NCI-H1436 (cell line): ENCODE measurements around the gene PLXNB3.

ENCODE experiments used
- DNase-seq: peaks from one replicate; lab custom pipeline; 2025; lab: John Stamatoyannopoulos, UW

Gene PLXNB3

DNA sequence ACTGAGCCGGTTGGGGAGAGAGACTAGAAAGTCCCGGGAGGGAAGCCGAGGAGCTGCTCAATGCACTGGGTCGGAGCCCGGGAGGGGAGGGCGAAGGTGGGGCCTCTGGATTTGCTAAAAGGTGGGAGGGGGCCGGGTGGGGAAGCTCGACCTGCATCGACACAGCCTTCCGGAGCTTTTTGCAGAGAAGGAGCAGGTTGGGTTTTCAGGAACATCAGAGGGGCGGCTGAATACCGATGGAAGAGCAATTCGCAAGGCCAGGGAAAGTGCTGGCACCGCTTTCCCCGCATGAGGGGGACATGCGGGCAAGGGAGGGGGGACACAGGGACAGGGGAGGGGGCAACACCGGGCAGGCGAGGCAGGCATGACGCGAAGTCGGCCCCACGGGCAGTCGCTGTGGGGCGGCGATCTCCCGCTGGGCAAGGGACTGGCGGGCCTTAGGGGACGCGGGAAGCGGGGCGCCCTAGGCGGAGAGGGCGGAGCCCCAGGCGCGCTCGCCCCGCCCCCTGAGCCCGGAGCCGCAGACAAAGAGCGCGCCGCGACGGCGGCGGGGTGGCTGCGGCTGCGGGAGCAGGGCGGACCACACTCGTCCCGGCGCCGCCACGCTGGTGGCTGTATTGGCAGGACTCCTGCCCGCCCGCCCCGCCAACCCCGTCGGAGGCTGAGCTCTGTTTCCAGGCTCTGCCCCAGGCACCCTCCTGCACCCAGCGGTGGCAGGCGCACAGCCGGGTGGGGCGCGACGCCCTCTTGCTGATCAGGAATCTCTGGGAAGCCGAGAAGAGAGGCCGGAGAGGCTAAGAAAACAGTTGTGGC, 54.7 kb downstream of the PLXNB3 start:
- peak; percentile 68 for DNase-seq

DNA sequence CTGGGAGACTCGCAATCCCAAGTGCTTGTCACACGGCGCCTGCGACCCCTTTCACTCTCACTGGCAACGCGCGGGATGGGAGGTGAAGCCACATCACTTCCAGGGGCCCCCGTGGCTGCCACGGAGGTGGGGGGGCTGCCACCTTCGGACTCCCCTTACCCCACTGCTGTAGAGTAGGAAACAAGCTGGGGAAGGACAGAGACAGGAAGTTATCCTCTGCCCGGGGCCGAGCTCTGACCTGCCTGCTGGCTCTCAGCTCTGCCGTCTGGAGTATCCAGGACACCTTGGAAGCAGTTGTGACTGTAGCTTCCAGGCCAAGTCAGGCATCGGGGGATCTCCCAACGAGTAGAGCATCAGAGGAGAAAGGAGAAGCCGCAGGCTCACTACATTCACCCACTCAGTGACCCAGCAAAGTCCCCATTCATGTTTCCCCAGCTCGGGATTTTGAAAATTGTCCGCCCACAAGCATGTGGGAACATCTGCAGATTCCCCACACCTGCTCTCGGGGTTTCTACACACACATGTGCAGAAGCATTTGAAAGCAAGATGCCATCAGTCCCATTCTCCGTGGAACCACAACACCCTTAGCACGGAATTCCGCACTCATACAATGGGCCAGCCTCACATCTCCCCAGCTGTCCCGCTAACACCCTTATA, 55.5 kb downstream of the PLXNB3 start:
- no peak for DNase-seq

DNA sequence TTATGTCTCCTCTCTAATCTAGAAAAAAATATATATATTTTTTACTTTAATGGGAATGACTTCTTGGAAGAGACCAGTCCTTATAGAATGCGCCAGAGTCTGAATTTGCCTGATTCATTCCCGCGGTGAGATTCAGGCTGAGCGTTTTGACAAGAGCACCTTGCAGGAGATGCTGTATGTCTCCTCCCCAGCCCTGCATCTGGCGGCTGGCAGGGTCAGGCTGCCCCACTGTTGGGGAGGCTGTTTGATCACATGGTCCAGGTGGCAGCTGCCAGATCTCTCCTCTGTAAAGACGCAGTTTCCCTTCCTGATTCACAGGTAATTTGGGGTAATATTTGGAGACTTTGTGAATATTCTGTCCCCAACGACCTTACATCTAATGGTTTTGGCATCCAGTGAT, 56.6 kb downstream of the PLXNB3 start:
- no peak for DNase-seq

DNA sequence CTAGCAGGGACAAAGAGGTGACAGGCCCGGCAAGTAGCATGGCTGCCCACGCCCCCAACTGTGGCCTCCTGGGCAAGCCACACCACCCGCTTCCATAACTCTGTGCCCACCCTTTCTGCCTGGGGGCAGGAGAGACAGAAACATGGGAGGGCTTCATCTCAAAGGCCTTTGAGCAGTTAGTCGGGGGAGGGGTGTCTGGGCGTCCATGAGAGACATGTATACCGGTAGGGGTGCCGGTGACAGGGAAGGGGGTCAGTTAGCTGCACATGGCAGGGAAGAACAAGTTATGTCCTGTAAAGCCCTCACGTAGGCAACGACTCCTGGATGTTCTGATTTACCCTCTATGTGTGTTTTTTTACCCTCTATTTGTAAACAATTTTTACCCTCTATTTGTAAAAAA, 57.0 kb downstream of the PLXNB3 start:
- DNase-seq = no peak

DNA sequence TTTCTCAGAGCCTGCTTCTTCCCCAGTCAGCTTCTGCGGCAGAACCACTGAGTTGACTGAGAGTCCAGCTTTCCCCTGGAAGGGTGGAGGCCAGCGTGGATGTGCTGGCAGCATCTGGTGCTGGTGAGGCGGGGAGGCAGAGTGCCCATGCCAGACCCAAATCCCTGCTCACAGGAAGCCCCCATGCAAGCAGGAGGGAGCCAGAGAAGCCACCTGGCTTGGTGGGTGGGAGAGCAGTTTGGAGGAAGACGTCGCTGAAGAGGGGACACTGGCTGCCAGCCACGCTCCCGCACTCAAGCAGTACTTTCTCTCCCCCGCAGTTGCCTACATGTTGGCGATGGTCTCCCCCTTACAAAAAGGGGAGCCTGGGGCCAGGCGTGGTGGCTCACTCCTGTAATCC, 60.3 kb downstream of the PLXNB3 start:
- DNase-seq = no peak

DNA sequence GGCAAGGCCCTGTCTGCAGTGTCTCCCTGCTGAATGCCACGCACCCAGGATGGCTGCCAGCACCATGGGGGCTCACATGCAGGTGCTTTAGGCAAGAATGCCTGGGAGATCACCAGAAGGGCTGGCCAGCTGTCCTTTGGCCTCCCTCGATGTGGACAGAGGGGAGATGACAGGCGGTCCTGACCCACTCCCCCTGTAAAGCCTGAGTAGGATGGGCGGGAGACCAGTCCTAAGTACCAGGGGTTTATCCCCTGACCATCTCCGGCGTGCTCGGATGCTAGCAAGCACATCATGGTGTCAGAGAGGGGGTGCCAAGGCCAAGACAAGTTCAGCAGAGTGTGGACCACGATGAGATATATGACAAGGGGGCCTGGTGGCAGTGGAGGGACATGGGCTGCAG, 61.0 kb downstream of the PLXNB3 start:
- DNase-seq = no peak
